NCI-H446 (cell line): ENCODE results near the gene BABAM2.

ENCODE experiments used
- DNase-seq, 2 experiments: peaks; one replicate each; lab custom pipeline; 2025; lab: John Stamatoyannopoulos, UW

The BABAM2 gene

DNA sequence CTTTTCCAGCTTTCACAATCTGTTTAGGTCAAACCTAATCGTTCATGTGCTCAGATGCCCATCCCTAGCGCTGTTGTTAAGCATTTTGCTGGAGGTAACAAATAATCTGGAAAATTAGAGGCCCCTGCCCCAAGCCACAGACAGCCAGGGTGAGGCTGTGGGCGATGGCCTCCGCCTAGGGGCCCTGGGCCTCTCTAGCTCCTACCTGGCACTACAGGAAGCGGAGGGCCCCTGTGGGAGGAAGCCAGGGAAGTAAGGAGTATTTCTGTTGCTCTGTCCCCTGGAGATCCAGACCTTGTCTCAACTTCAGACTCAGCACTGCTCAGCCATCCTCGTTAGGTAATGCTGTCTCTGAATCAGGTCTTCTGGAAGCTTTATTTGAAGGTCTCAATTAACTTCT lies 489.7 kb downstream of the BABAM2 start:
- no peak for DNase-seq

DNA sequence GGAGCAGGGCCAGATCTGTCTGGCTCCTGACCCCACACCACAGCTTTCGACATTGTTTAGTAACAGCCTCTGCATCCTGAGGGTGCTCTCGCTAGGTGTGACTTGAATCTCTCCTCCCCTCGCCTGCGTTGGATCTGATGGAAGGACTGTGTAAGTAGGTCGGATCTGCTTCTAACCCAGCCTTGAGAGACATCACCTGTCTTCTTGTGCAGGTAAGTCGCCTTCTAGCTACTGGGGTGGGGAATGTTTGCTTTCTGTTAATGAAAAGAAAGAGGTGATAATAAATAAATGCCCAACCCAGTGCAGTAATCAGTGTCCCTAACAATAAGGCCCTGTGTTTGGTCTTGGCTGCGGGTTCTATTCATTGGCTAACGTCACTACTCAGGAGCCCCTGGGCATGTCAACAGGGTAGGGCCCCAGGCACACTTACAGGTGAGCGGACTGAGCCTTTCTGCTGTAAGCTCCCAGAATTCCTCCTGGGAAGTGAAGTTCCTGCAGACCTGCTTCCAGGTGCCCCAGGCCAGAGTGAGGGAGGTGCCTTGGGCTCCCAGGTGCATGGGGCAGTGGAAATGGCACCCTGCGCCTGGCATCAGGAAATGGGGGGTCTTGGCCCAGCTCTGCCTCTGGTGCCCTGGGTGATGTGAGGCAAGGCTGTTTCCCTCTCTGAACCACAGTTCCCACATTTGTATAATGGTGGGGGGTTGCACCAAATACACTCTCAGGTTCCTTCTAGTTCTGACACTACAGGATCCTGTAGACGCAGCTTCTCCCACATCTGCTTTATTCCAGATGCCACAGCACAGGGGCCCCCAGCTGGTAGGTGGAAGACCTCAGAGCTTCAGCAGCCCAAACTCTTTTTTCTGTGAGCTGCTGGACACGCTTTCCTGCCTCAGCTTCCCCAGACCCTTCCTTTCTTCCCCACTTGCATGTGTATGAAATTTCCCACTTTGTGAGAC lies 491.0 kb downstream of the BABAM2 start:
- no peak for DNase-seq

DNA sequence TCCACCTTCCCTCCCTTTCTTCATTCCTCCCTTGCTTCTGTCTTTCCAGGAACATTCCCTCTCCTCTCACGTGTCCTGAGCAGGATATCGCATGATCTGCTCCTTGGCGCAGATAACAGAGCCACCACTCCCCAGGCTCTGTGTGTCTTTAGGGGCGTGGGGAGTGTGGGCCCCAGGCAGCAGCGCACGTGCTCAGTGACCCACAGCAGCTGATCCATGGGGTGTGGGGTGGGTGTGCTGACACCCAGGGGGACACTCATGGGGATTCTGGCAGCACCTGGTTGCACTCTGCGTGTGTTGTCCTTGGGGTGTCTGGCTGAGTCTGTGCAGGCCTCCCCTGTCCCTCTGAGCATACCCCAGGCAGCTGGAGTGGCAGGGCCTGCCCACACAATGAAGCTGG lies 492.2 kb downstream of the BABAM2 start:
- no peak for DNase-seq

DNA sequence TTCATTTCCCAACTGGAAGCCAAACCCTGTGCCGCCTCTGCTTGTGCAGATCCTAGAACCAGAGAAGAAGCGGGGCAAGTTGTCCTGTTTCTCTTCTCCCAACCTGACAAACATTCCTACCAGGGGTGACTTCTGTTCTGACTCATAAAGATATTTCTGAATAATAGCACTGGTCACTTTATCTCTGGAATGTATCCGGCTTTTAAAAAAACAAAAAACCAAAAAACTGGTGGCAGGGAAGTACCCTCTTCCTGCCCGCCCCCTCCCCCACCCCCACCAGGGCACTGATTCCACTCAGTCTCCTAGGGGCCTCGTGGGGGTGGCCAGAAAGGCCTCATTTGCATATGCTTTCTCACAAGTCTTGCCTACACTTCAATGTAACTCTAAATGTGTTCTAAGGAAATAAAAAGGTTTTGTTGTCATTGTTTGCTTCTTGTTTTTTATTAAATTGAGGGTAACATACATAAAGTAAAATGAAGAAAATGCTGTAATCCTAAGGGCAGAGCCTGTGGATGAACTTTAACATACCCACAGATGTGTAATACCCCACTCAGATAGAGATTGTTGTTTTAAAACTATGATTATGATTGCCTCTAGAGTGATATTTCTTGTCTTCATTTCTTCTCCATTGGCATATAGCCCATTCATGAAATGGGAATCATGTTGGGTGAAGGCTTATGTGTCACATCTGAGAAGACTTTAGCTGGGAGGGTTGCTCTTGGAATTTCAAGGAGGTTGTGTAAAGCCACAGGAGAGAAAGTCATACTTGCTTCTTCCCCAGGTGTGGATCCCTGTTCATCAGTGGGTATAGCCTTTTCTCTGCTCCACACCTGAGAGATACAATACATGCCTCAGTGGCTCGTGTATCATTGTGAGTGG lies 496.8 kb downstream of the BABAM2 start:
- DNase-seq: no peak
